Type B pancreatic cell (in vitro differentiated cells): Measurements from ENCODE around the gene HPS1. TPM values are rescaled to one million over a fixed set of nuclear protein-coding genes. Genes with fewer than 3 reads are reported as not detected.

Source experiments
- DNase-seq: peaks from one replicate; pipeline ENCODE4 v3.0.0; 2021; ENCODE audit warnings: mixed read lengths; ENCODE audit not compliant: unreplicated experiment; ENCODE audit errors: extremely low spot score
- H3K27ac Mint-ChIP-seq: 2 replicates; pipeline ENCODE4 v1.8.0; 2021; ENCODE audit warnings: mild to moderate bottlenecking, mixed read lengths
- H3K27me3 Mint-ChIP-seq: 2 replicates; pipeline ENCODE4 v1.8.0; 2021; ENCODE audit warnings: mixed read lengths
- H3K36me3 Mint-ChIP-seq: 2 replicates; pipeline ENCODE4 v1.8.0; 2021; ENCODE audit warnings: mixed read lengths
- H3K4me1 Mint-ChIP-seq: one replicate; pipeline ENCODE4 v1.8.0; 2021; ENCODE audit warnings: mixed read lengths; ENCODE audit not compliant: unreplicated experiment
- H3K4me3 Mint-ChIP-seq: 2 replicates; pipeline ENCODE4 v1.8.0; 2021; ENCODE audit warnings: mild to moderate bottlenecking, mixed read lengths
- H3K9me3 Mint-ChIP-seq: 2 replicates; pipeline ENCODE4 v1.8.0; 2021; ENCODE audit warnings: mixed read lengths
- total RNA-seq: library from RNA; stranded (reverse); gene quantifications from 2 replicates; pipeline ENCODE4 v1.2.1, GENCODE V29; 2021; ENCODE audit warnings: low replicate concordance
- TF ChIP-seq, protein P1 (sequence below): fragments of 200-600 bp; sonication (generic); conservative IDR thresholded peaks from 2 replicates; pipeline ENCODE4 v1.5.0; 2021; ENCODE audit warnings: antibody characterized with exemption, mild to moderate bottlenecking

HPS1 gene
- total RNA-seq, 1 donor from 2014 or later: 60.5 TPM

DNA sequence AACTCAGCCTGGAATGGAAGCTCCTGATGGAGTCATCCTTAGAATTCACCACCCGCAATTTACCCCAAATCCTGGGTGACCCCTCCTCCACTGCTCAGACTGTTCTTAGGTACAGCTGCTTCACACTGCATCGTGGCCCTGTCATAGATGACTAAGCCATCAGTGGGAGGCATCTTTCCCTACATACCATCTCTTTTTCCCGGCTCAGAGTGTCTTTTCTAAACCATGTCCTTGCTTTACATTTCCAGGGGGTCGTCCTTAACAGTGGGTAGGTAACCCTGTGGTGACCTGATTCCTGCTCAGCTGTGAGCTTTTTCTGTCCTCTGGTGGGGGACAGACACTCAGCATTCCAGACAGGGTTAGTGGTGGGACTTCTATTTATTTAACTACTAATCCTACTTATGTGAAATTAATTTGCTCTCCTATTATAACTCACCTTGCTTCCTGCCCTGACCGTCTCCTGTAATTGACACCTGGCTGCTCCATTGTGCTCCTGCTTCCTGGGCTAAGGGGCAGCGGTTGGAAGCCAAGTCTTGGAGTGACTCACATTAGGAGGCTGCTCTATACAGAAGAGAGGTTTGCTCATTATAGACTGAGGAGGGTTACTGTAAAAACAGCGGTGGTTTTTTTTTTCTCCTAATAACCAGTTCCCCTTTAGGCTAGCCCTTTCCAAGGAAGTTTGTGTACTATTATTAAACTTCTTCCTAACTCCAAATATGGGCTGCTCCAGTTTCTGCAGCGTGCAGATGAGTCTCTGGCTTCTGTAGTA is 72.3 kb downstream of the HPS1 start:
- Mint-ChIP-seq H3K36me3 (no peaks in the 10 kb centered on the region), H3K4me3 (peak overlapping the region; percentile 32), H3K4me1 (peaks cover 34% of the 10 kb centered on the region), H3K27ac (peak overlapping the region; percentile 50), H3K27me3 (peaks cover 11% of the 10 kb centered on the region), H3K9me3 (peaks cover 5% of the 10 kb centered on the region)
- no peak for DNase-seq
- TF ChIP-seq, protein P1, sequence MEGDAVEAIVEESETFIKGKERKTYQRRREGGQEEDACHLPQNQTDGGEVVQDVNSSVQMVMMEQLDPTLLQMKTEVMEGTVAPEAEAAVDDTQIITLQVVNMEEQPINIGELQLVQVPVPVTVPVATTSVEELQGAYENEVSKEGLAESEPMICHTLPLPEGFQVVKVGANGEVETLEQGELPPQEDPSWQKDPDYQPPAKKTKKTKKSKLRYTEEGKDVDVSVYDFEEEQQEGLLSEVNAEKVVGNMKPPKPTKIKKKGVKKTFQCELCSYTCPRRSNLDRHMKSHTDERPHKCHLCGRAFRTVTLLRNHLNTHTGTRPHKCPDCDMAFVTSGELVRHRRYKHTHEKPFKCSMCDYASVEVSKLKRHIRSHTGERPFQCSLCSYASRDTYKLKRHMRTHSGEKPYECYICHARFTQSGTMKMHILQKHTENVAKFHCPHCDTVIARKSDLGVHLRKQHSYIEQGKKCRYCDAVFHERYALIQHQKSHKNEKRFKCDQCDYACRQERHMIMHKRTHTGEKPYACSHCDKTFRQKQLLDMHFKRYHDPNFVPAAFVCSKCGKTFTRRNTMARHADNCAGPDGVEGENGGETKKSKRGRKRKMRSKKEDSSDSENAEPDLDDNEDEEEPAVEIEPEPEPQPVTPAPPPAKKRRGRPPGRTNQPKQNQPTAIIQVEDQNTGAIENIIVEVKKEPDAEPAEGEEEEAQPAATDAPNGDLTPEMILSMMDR: no peak

DNA sequence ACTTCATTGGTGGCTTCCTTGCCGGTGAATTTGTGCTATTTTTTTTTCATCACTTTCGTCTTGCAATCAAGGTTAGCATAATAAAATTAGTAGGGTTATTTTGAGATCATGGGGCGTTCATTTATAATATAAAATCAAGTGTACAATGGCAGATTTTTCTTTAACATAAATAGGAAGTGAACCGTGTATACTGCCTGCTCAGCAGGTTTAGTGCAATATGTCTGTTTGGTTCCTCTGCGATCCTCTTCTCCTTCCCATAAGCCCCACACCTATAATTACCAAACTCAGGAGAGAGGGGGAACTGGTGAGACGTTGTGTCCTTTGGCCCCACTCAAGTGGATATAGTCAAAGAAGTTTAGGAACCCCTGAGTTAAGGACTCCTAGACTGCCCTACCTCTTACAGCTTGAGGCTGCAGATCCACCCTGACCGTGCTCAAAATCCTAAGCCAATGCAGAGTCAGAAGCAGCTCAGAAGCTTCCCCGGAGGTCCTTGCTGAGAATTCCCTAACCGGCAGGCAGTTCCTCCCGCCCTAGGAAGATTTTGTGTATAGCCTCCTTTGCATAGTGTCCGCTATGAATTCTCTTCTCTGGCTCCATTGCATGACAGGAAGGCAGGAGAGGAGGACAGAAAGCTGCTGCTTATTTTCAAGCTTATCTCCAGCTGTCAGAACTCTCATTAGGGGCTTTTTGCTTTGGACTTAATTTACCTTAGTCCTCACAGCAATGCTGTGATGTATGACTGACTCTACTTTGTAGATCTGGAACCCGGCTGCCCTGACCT is 73.3 kb downstream of the HPS1 start:
- DNase-seq: no peak
- TF ChIP-seq, protein P1: no peak
- Mint-ChIP-seq H3K4me1 (peaks cover 34% of the 10 kb centered on the region), H3K4me3 (no peak overlapping the region), H3K9me3 (peaks cover 7% of the 10 kb centered on the region), H3K27me3 (peaks cover 13% of the 10 kb centered on the region), H3K36me3 (no peaks in the 10 kb centered on the region), H3K27ac (peak overlapping the region; percentile 50)

GRCh38 chr10:98370831-98371820 is 75.6 kb downstream of the HPS1 start:
- Mint-ChIP-seq H3K9me3 (peaks cover 7% of the 10 kb centered on the region), H3K36me3 (no peaks in the 10 kb centered on the region), H3K27ac (no peak overlapping the region), H3K4me1 (peaks cover 41% of the 10 kb centered on the region), H3K4me3 (no peak overlapping the region), H3K27me3 (peaks cover 22% of the 10 kb centered on the region)
- DNase-seq: no peak
- TF ChIP-seq, protein P1: no peak

GRCh38 chr10:98369801-98370200 is 76.9 kb downstream of the HPS1 start:
- Mint-ChIP-seq H3K9me3 (peaks cover 7% of the 10 kb centered on the region), H3K4me1 (peaks cover 41% of the 10 kb centered on the region), H3K27ac (no peak overlapping the region), H3K27me3 (peaks cover 18% of the 10 kb centered on the region), H3K36me3 (no peaks in the 10 kb centered on the region), H3K4me3 (no peak overlapping the region)
- TF ChIP-seq, protein P1: no peak
- DNase-seq: no peak

- TF ChIP-seq, protein P1: no peak
- Mint-ChIP-seq H3K9me3 (peaks cover 7% of the 10 kb centered on the region), H3K4me1 (peaks cover 40% of the 10 kb centered on the region), H3K36me3 (no peaks in the 10 kb centered on the region), H3K27me3 (peaks cover 10% of the 10 kb centered on the region), H3K4me3 (no peak overlapping the region), H3K27ac (no peak overlapping the region)
- no peak for DNase-seq
Observed at GRCh38 chr10:98368644-98369043, 78.1 kb downstream of the HPS1 start.
